Mucosa of descending colon (tissue), 3 donors: ENCODE data around the gene NSMF. TPM values are rescaled to one million over a fixed set of nuclear protein-coding genes. Genes with fewer than 3 reads are reported as not detected.
A peak's percentile ranks its signal among the peaks of the same experiment; 100 is the strongest.

Source experiments
- ATAC-seq: fragments of 200-7000 bp; cut with Tn5 transposase; one replicate; pipeline ENCODE4 v1.9.1; 2020; ENCODE audit warnings: mild to moderate bottlenecking, moderate library complexity
- DNase-seq, 3 donors: peaks; one replicate each; pipeline ENCODE4 v3.0.0-alpha.2; 2020
- H3K36me3 ChIP-seq: fragments of 200-600 bp; one replicate; pipeline ENCODE4 v1.8.0; 2021; ENCODE audit warnings: low read depth, mild to moderate bottlenecking
- H3K4me1 ChIP-seq: fragments of 200-600 bp; one replicate; pipeline ENCODE4 v1.8.0; 2021; ENCODE audit warnings: low read depth, mild to moderate bottlenecking
- H3K4me3 ChIP-seq: fragments of 200-600 bp; one replicate; pipeline ENCODE4 v1.8.0; 2021; ENCODE audit warnings: mild to moderate bottlenecking
- H3K9me3 ChIP-seq: fragments of 200-600 bp; one replicate; pipeline ENCODE4 v1.8.0; 2021; ENCODE audit warnings: mild to moderate bottlenecking
- CTCF ChIP-seq: fragments of 200-600 bp; IDR thresholded peaks from one replicate; pipeline ENCODE4 v1.8.0; 2022; ENCODE audit warnings: antibody characterized with exemption, mild to moderate bottlenecking
- intact Hi-C, 2 donors: fragments of 100-400 bp; cut with DNase I in 1 of 2; cut with micrococcal nuclease in 1 of 2; formaldehyde crosslinking; loops; one replicate each; pipeline versions ENCODE4 v1.11.0 to v1.11.1; 2022; cut with DNase I, micrococcal nuclease
- total RNA-seq, 3 donors: library from RNA; stranded (reverse); fragmentation: NEBNext Ultra II Directional in 2 of 3; extraction: Animal tissue kit (Norgen Biotek cat#: 25700) in 2 of 3; gene quantifications; one replicate each; pipeline versions ENCODE4 v1.2.1 to v1.2.4, GENCODE V29; 2021 to 2023
- donor health status: DM: no; HTN: no; CAD: no; lungs with moderate emphysema.
- donor health status: DM: no; HTN: no; CAD: no.
- donor health status: DM: no; HTN: yes; CAD: no.

The NSMF gene
- total RNA-seq, 3 donors from 2014 or later: 30.1 to 48.0 (median 43.4) TPM

- Histone ChIP-seq H3K4me1 (peaks cover 36% of the 10 kb centered on the region), H3K4me3 (no peak overlapping the region), H3K36me3 (no peaks in the 10 kb centered on the region), H3K9me3 (no peaks in the 10 kb centered on the region)
- ATAC-seq (no peak), DNase-seq (peak in 2 of 3 donors; percentile 30 to 55)
- intact Hi-C loops: no loop called here
- no peak for TF ChIP-seq CTCF
Measured at GRCh38 chr9:137416563-137417151, 42.5 kb downstream of the NSMF start.

GRCh38 chr9:137416006-137416562, 43.0 kb downstream of the NSMF start:
- ATAC-seq: no peak
- peaks cover 32% of the 10 kb centered on the region for H3K4me1 ChIP-seq
- no peak overlapping the region for H3K4me3 ChIP-seq
- intact Hi-C loops: no loop called here
- DNase-seq: peak in 1 of 3 donors; percentile 50
- no peak for TF ChIP-seq CTCF
- no peaks in the 10 kb centered on the region for H3K9me3 ChIP-seq
- no peaks in the 10 kb centered on the region for H3K36me3 ChIP-seq

GRCh38 chr9:137415451-137415850, 43.7 kb downstream of the NSMF start:
- intact Hi-C loops: no loop called here
- Histone ChIP-seq H3K4me1 (peaks cover 31% of the 10 kb centered on the region), H3K36me3 (no peaks in the 10 kb centered on the region), H3K4me3 (no peak overlapping the region), H3K9me3 (no peaks in the 10 kb centered on the region)
- TF ChIP-seq CTCF: no peak
- ATAC-seq: no peak
- DNase-seq: peak in 2 of 3 donors; percentile 20 to 42

- intact Hi-C loops: no loop called here
- DNase-seq (peak in 1 of 3 donors; percentile 50), ATAC-seq (peak; percentile 14)
- peaks cover 32% of the 10 kb centered on the region for H3K4me1 ChIP-seq
- no peaks in the 10 kb centered on the region for H3K9me3 ChIP-seq
- no peaks in the 10 kb centered on the region for H3K36me3 ChIP-seq
- no peak overlapping the region for H3K4me3 ChIP-seq
- TF ChIP-seq CTCF: no peak
Measured at GRCh38 chr9:137412431-137412830, 46.7 kb downstream of the NSMF start.

GRCh38 chr9:137411645-137412380, 47.3 kb downstream of the NSMF start:
- Histone ChIP-seq H3K9me3 (no peaks in the 10 kb centered on the region), H3K36me3 (no peaks in the 10 kb centered on the region), H3K4me3 (no peak overlapping the region), H3K4me1 (peaks cover 37% of the 10 kb centered on the region)
- no peak for ATAC-seq
- peak; percentile 63 to 83 (median 72) for DNase-seq
- no peak for TF ChIP-seq CTCF
- intact Hi-C loops: no loop called here
